ENCODE data around the gene DGAT2. TPM values are rescaled to one million over a fixed set of nuclear protein-coding genes. Genes with fewer than 3 reads are reported as not detected.

DGAT2 gene
- polyA plus RNA-seq, 1 donor from 2014 or later, result 2.7 TPM

DNA sequence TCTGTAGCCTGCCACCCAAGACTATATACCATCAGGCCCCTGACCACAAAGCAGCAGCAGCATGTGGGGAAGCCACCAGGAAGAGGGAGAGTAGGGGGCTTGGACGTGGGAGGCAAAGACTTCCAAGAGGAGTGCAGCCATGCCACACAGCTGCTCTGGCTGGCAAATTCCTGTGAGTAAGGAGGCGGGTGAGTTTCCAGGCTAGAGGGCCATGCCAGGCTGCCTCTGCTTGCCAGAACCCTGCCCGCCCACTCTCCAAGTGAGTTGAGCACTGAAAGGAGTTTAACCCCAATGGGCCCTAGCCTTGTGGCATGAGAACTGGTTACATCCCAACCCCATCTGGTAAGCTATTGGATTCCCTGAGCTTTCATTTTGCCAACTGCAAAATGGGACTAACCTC lies 4.7 kb upstream of the DGAT2 start:
- Histone ChIP-seq H3K9ac (ENCODE audit: low read length) (no peak overlapping the region), H3K9me2 (ENCODE audit: insufficient read depth, low read length) (no peaks in the 10 kb centered on the region), H3F3A (ENCODE audit: insufficient read depth, low read length, poor library complexity, severe bottlenecking) (no peaks in the 10 kb centered on the region), H3K27me3 (ENCODE audit: insufficient read depth, low read depth, low read length) (peaks cover 15% of the 10 kb centered on the region), H3K9me3 (ENCODE audit: low read length) (no peaks in the 10 kb centered on the region), H3K36me3 (ENCODE audit: insufficient read depth, low read length) (no peaks in the 10 kb centered on the region), H3K79me2 (replicated peaks; ENCODE audit: insufficient read depth, low read length) (no peaks in the 10 kb centered on the region), H2AFZ (ENCODE audit: low read depth, low read length) (no peak overlapping the region), H3K4me3 (ENCODE audit: low read length) (no peak overlapping the region), H3K4me2 (ENCODE audit: low read length) (no peak overlapping the region), H4K20me1 (ENCODE audit: insufficient read depth) (no peaks in the 10 kb centered on the region), H3K27ac (ENCODE audit: low read length) (no peak overlapping the region)
- TF ChIP-seq EP300 (conservative IDR thresholded peaks at IDR 0.05; ENCODE audit: poor library complexity, severe bottlenecking) (no peak), TAF1 (IDR thresholded peaks at IDR 0.05; ENCODE audit: low read depth) (no peak), EZH2 (IDR thresholded peaks at IDR 0.05; ENCODE audit: borderline replicate concordance, insufficient read depth, low read length, poor library complexity, severe bottlenecking) (no peak), POLR2AphosphoS5 (IDR thresholded peaks at IDR 0.05) (no peak), SMC3 (conservative IDR thresholded peaks at IDR 0.05; ENCODE audit: poor library complexity) (no peak), MXI1 (conservative IDR thresholded peaks at IDR 0.05; ENCODE audit: poor library complexity, severe bottlenecking) (no peak), RAD21 (conservative IDR thresholded peaks at IDR 0.05) (no peak)
- TF ChIP-seq, protein P1, sequence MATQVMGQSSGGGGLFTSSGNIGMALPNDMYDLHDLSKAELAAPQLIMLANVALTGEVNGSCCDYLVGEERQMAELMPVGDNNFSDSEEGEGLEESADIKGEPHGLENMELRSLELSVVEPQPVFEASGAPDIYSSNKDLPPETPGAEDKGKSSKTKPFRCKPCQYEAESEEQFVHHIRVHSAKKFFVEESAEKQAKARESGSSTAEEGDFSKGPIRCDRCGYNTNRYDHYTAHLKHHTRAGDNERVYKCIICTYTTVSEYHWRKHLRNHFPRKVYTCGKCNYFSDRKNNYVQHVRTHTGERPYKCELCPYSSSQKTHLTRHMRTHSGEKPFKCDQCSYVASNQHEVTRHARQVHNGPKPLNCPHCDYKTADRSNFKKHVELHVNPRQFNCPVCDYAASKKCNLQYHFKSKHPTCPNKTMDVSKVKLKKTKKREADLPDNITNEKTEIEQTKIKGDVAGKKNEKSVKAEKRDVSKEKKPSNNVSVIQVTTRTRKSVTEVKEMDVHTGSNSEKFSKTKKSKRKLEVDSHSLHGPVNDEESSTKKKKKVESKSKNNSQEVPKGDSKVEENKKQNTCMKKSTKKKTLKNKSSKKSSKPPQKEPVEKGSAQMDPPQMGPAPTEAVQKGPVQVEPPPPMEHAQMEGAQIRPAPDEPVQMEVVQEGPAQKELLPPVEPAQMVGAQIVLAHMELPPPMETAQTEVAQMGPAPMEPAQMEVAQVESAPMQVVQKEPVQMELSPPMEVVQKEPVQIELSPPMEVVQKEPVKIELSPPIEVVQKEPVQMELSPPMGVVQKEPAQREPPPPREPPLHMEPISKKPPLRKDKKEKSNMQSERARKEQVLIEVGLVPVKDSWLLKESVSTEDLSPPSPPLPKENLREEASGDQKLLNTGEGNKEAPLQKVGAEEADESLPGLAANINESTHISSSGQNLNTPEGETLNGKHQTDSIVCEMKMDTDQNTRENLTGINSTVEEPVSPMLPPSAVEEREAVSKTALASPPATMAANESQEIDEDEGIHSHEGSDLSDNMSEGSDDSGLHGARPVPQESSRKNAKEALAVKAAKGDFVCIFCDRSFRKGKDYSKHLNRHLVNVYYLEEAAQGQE (IDR thresholded peaks at IDR 0.05; ENCODE audit: borderline replicate concordance), result no peak
- TF ChIP-seq, protein P2, sequence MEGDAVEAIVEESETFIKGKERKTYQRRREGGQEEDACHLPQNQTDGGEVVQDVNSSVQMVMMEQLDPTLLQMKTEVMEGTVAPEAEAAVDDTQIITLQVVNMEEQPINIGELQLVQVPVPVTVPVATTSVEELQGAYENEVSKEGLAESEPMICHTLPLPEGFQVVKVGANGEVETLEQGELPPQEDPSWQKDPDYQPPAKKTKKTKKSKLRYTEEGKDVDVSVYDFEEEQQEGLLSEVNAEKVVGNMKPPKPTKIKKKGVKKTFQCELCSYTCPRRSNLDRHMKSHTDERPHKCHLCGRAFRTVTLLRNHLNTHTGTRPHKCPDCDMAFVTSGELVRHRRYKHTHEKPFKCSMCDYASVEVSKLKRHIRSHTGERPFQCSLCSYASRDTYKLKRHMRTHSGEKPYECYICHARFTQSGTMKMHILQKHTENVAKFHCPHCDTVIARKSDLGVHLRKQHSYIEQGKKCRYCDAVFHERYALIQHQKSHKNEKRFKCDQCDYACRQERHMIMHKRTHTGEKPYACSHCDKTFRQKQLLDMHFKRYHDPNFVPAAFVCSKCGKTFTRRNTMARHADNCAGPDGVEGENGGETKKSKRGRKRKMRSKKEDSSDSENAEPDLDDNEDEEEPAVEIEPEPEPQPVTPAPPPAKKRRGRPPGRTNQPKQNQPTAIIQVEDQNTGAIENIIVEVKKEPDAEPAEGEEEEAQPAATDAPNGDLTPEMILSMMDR (IDR thresholded peaks at IDR 0.05; ENCODE audit: poor library complexity, severe bottlenecking), result no peak

DNA sequence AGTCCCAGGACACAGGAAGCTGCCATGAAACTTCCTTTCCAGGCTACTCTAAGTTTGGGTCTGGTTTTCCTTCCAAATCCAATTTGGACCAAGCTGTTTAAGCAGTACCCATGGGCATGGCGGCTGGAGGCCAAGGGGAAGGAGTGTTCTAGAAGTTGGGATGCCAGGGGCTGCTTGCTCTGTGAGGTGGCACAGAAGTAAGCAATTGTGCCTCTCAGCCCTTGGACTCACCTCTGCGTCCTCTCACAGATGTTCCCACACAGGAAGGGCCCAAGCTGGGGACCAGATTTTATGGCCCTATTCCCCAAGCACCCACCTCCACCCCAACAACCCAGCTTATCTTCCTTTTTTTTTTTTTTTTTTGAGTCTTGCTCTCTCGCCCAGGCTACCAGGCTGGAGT lies 3.5 kb upstream of the DGAT2 start:
- H3K9ac ChIP-seq (ENCODE audit: low read length), result no peak overlapping the region
- H3K9me2 ChIP-seq (ENCODE audit: insufficient read depth, low read length), result no peaks in the 10 kb centered on the region
- peaks cover 27% of the 10 kb centered on the region for H3K27me3 ChIP-seq (ENCODE audit: insufficient read depth, low read depth, low read length)
- no peaks in the 10 kb centered on the region for H4K20me1 ChIP-seq (ENCODE audit: insufficient read depth)
- no peaks in the 10 kb centered on the region for H3K36me3 ChIP-seq (ENCODE audit: insufficient read depth, low read length)
- H3K79me2 ChIP-seq (replicated peaks; ENCODE audit: insufficient read depth, low read length), result no peaks in the 10 kb centered on the region
- H3K4me3 ChIP-seq (ENCODE audit: low read length), result no peak overlapping the region
- H3K27ac ChIP-seq (ENCODE audit: low read length), result no peak overlapping the region
- H3K9me3 ChIP-seq (ENCODE audit: low read length), result no peaks in the 10 kb centered on the region
- H3K4me2 ChIP-seq (ENCODE audit: low read length), result no peak overlapping the region
- H2AFZ ChIP-seq (ENCODE audit: low read depth, low read length), result no peak overlapping the region
- TF ChIP-seq TAF1 (IDR thresholded peaks at IDR 0.05; ENCODE audit: low read depth) (no peak), POLR2AphosphoS5 (IDR thresholded peaks at IDR 0.05) (no peak), RAD21 (conservative IDR thresholded peaks at IDR 0.05) (no peak), EP300 (conservative IDR thresholded peaks at IDR 0.05; ENCODE audit: poor library complexity, severe bottlenecking) (no peak), MXI1 (conservative IDR thresholded peaks at IDR 0.05; ENCODE audit: poor library complexity, severe bottlenecking) (no peak)
- TF ChIP-seq, protein P2 (IDR thresholded peaks at IDR 0.05; ENCODE audit: poor library complexity, severe bottlenecking), result no peak
- no peaks in the 10 kb centered on the region for H3F3A ChIP-seq (ENCODE audit: insufficient read depth, low read length, poor library complexity, severe bottlenecking)

All from neural cell (in vitro differentiated cells).